Gastroesophageal sphincter (tissue), 3 donors: ENCODE measurements around the gene DICER1.

Experiments used
- CTCF ChIP-seq, 4 experiments: fragments of 200-600 bp in 2 of 4; fragments of 450-650 bp in 2 of 4; sonication (generic) in 1 of 4; IDR thresholded peaks; one replicate each; pipeline ENCODE4 v1.5.1; 2017 to 2019; ENCODE audit warnings: antibody characterized with exemption in 4 of 4, mild to moderate bottlenecking in 2 of 4, moderate library complexity in 2 of 4
- EP300 ChIP-seq: sonication (generic); formaldehyde crosslinking; IDR thresholded peaks from one replicate; pipeline ENCODE4 v1.6.1; 2017; ENCODE audit warnings: antibody characterized with exemption, mild to moderate bottlenecking
- POLR2A ChIP-seq, 2 donors: fragments of 450-650 bp; IDR thresholded peaks; one replicate each; pipeline ENCODE4 v1.6.1; 2017; ENCODE audit warnings: antibody characterized with exemption in 2 of 2, mild to moderate bottlenecking in 2 of 2, moderate library complexity in 1 of 2
- POLR2AphosphoS5 ChIP-seq: sonication (generic); formaldehyde crosslinking; IDR thresholded peaks from one replicate; pipeline ENCODE4 v1.6.1; 2017; ENCODE audit warnings: antibody characterized with exemption

- TF ChIP-seq CTCF (IDR thresholded peaks at IDR 0.05): no peak
- no peak for TF ChIP-seq POLR2A (IDR thresholded peaks at IDR 0.05)
- TF ChIP-seq POLR2AphosphoS5: no peak
- TF ChIP-seq EP300: no peak
These were observed 26.4 kb upstream of the DICER1 start for GRCh38 chr14:95183532-95184412.
